Ishikawa (cell line): Measurements from ENCODE around the gene NPR1.

Experiments
- CEBPB ChIP-seq: IDR thresholded peaks from 2 replicates; pipeline ENCODE4 v1.6.1; 2012
- CREB1 ChIP-seq: IDR thresholded peaks from 2 replicates; pipeline ENCODE4 v1.6.1; 2012; ENCODE audit warnings: low read depth
- EGR1 ChIP-seq: IDR thresholded peaks from 2 replicates; pipeline ENCODE4 v1.6.1; 2012
- EP300 ChIP-seq: IDR thresholded peaks from 2 replicates; pipeline ENCODE4 v1.6.1; 2012; ENCODE audit warnings: borderline replicate concordance
- FOXM1 ChIP-seq: IDR thresholded peaks from 2 replicates; pipeline ENCODE4 v1.6.1; 2012; ENCODE audit warnings: low read depth, borderline replicate concordance
- MAX ChIP-seq: IDR thresholded peaks from 2 replicates; pipeline ENCODE4 v1.6.1; 2012
- NFIC ChIP-seq: IDR thresholded peaks from 2 replicates; pipeline ENCODE4 v1.6.1; 2012
- RAD21 ChIP-seq: IDR thresholded peaks from 2 replicates; pipeline ENCODE4 v1.6.1; 2012; ENCODE audit warnings: low read depth
- REST ChIP-seq: IDR thresholded peaks from 2 replicates; pipeline ENCODE4 v1.6.1; 2012; ENCODE audit warnings: low read depth, mild to moderate bottlenecking
- TAF1 ChIP-seq: IDR thresholded peaks from 2 replicates; pipeline ENCODE4 v1.6.1; 2012; ENCODE audit warnings: low read depth, mild to moderate bottlenecking
- TCF12 ChIP-seq: IDR thresholded peaks from 2 replicates; pipeline ENCODE4 v1.6.1; 2012; ENCODE audit warnings: low read depth
- TEAD4 ChIP-seq: IDR thresholded peaks from 2 replicates; pipeline ENCODE4 v1.6.1; 2012
- USF1 ChIP-seq: IDR thresholded peaks from 2 replicates; pipeline ENCODE4 v1.6.1; 2012
- YY1 ChIP-seq: IDR thresholded peaks from 2 replicates; pipeline ENCODE4 v1.6.1; 2012; ENCODE audit warnings: low read depth
- ZBTB7A ChIP-seq: IDR thresholded peaks from 2 replicates; pipeline ENCODE4 v1.6.1; 2012; ENCODE audit warnings: low read depth

Gene NPR1

GRCh38 chr1:153688736-153689328 lies 10.3 kb downstream of the NPR1 start:
- TF ChIP-seq EGR1 (no peak), USF1 (no peak), TCF12 (no peak), FOXM1 (no peak), ZBTB7A (no peak), MAX (no peak), CEBPB (no peak), TAF1 (no peak), RAD21 (no peak), REST (no peak), NFIC (no peak), TEAD4 (no peak), EP300 (no peak), CREB1 (no peak), YY1 (no peak)

GRCh38 chr1:153693466-153693865 lies 15.0 kb downstream of the NPR1 start:
- TF ChIP-seq YY1 (no peak), MAX (no peak)

GRCh38 chr1:153696741-153697140 lies 18.3 kb downstream of the NPR1 start:
- TF ChIP-seq EP300, result no peak
- TF ChIP-seq CEBPB, result no peak
- no peak for TF ChIP-seq REST
- no peak for TF ChIP-seq NFIC
- no peak for TF ChIP-seq ZBTB7A
- no peak for TF ChIP-seq TCF12
- no peak for TF ChIP-seq CREB1
- TF ChIP-seq FOXM1, result no peak
- TF ChIP-seq RAD21, result no peak
- no peak for TF ChIP-seq EGR1
- TF ChIP-seq USF1, result no peak
- TF ChIP-seq TEAD4, result no peak
- TF ChIP-seq YY1, result no peak
- no peak for TF ChIP-seq MAX
- TF ChIP-seq TAF1, result no peak

- TF ChIP-seq TAF1 (no peak), TEAD4 (peak; percentile 75), EP300 (no peak), YY1 (no peak), ZBTB7A (no peak), FOXM1 (no peak), RAD21 (no peak), NFIC (no peak), MAX (peak; percentile 58), EGR1 (peak; percentile 55; the same call in 1 of the 2 replicates), CEBPB (no peak), REST (no peak), TCF12 (no peak), CREB1 (no peak), USF1 (no peak)
Observed at GRCh38 chr1:153697191-153698019, 18.9 kb downstream of the NPR1 start.
